HG02981 (cell line): Measurements from ENCODE around the gene HSD3B7.
"Not testable (repeated sequence)": the region's sequence is repeated elsewhere in the genome, so short reads cannot be mapped to it uniquely, and the experiment has no call there.

Experiments used
- ATAC-seq: cut with Tn5 transposase; IDR thresholded peaks from one replicate; pipeline ENCODE4 v1.9.1; 2021; ENCODE audit warnings: mild to moderate bottlenecking, moderate library complexity; ENCODE audit not compliant: unreplicated experiment

The HSD3B7 gene

DNA sequence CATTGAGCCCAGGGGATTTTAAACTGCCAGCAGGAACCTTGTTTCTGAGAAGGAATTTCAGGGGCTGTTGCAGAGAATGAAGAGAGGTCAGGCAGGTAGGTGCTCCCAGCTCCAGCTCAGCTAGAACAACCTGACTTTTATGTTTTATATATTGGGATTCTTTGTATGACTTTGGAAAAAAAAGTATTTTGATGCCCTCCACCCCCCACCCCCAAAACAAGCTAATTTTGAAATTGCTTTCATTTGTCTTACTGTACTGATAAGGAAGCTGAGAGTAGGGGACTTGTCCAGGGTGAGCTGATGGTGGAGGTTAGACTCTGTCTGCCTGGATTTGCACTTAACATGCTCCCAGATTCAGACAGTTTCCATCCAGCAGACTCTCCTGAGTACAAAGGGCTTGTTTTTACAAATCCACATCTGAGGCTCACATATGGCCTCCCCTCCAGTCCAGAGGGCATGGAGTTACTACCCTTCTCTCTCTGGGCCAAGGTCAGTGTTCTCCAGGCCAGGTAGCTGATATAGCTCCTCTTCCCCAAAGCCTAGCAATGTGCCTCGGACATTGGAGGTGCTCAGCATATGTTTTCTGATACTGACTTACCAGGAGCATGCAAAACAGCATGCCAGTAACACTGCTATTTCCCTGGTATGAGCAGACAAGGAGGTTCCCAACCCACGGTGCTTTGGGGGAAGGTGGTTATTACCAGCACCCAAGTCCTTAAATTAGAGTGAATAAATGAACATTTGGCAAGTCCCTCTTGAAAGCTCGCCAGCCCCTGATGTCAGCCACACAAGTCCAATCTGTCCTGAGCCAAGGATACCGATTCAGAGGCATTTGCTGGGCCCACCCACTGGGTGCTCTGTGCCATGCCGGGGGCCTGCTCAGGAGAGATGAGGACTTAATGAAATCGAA is 14.1 kb downstream of the HSD3B7 start:
- ATAC-seq: no peak

DNA sequence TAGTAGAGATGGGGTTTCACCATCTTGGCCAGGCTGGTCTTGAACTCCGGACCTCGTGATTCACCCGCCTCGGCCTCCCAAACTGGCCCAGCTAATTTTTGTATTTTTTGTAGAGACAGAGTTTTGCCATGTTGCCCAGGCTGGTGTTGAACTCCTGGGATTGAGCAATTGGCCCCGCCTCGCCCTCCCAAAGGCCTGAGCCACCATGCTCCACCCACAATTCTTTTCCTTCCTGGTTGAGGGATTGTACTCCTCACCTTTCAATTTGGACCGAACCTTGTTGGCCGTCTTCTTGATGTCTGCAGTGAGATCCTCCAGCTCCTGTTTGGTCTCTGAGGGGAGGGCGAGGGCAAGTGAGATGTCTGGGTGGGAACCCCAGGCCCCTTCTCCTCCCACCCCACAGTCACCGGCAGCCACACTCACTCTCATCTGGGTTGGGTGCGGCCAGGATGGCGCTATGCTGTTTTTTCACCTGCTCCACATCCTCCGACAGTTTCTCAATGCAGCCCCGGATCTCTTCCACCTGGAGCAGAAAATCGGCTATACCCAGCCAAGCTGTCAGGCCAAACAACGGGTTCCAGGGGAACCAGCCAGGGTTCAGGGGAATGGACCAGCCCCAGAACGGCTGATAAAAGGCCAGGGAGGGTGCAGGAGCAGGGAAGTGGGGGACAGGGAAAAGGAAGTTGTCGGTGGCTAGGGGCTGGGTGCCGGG is 15.8 kb downstream of the HSD3B7 start:
- no peak for ATAC-seq

- ATAC-seq: no peak
Observed at GRCh38 chr16:31001507-31002249, 16.7 kb downstream of the HSD3B7 start.

DNA sequence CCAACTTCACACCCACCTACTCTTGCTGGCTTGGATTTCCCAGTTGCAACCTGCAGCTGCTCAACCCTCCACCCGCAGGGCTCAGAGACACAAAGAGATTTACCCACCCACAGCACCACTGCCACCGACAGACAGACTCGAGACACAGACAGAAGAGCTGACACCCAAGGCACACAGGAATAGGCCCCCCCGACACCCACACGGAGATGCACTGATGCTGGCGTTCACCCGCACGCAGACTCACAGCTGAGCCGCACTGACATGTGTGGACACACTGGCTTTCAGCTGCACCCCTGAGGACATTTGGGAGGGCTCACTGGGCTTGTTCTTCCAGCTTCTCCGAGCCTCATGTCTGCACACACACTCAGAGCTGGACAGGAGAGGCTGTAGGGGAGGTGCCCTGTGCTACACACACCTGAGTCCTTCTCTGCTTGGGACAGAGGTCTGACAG is 17.3 kb downstream of the HSD3B7 start:
- no peak for ATAC-seq

- no peak for ATAC-seq
Observed at GRCh38 chr16:31002862-31003341, 17.9 kb downstream of the HSD3B7 start.

- no peak for ATAC-seq
Observed at GRCh38 chr16:31003744-31004143, 18.7 kb downstream of the HSD3B7 start.

DNA sequence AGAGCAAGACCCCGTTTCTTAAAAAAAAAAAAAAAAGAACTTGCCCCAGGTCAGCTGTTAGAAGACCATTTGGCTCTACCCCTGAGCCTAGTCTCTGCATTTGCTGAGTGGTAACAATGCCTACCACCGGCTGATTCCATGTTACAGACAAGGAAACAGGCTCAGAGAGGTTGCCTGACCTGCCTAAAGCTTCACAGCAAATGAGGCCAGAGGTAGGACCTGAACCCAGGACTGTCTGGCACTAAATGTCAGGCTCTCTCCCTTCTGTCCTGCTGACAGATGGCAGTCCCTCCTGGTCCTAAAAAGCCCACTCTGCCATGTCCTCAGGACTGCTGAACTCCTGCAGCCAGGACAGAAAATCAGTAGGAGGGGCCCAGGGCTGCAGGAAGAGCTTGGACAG is 19.7 kb downstream of the HSD3B7 start:
- no peak for ATAC-seq

DNA sequence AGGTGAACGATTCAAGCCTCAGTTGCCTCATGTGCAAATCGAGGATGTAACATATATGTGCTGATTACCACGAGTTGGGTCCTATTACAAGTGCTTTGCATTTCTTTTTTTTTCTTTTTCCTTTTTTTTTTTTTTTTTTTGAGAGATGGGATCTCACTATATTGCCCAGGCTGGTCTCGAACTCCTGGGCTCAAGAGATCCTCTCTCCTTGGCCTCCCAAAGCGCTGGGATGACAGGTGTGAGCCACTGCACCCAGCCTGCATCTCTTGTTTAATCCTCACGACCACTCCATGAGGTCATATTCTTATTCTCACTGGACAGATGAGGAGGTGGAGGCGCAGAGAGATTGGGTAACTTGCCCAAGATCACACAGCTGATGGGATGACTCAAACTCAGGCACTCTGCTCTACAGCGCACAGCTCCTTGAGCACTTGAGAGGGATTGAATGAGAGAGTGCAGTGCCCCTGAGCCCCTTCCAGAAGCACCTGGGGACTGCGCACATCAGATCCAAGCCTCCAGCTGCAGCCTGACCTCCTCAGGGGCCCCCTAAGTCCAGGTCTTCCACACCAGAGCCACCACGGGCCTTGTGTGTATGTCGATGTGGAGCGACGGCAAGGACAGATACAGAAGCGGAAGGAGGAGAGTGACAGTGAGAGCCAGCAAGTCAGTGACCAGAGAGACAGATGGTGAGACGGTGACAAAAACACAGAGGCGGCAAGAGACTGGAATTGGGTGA is 20.5 kb downstream of the HSD3B7 start:
- ATAC-seq: no peak

- no peak for ATAC-seq
Observed at GRCh38 chr16:31006086-31006385, 21.0 kb downstream of the HSD3B7 start.

DNA sequence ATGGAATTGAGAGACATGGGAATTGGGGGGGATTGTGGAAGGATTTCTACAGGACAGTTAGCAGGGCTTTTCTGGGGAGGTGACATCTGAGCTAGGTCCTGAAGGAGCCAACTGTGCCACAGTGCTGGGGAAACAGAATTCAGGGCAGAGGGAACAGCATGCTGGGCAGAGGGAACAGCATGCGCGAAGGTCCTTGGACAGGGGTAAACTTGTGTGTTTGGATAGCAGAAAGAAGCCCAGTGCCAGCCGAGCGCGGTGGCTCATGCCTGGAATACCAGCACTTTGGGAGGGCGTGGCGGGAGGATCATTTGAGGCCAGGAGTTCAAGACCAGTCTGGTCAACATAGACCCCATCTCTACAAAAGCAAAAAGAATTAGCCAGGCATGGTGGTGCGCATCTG is 21.6 kb downstream of the HSD3B7 start:
- ATAC-seq: no peak

GRCh38 chr16:31007684-31008083 is 22.7 kb downstream of the HSD3B7 start:
- no peak for ATAC-seq

- ATAC-seq: no peak
Observed at GRCh38 chr16:31008149-31008548, 23.1 kb downstream of the HSD3B7 start.

DNA sequence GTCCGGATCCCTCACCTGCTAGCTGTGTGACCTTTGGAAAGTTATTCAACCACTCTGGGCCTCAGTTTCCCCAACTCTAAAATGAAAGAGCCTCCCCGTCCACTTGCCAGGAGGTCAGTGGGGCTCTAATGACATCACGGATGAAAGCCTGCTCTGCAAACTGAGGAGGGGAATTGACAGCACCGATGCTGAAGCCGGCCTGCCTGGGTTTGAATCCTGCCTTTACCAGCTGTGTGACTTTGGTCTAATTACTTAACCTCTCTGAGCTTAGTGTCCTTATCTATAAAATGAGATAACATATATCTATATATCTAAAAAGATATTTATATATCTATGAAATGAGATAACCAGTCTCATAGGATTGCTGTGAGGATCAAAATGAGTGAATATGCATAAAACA is 23.5 kb downstream of the HSD3B7 start:
- ATAC-seq: no peak

GRCh38 chr16:31009120-31009519 is 24.1 kb downstream of the HSD3B7 start:
- ATAC-seq: no peak

DNA sequence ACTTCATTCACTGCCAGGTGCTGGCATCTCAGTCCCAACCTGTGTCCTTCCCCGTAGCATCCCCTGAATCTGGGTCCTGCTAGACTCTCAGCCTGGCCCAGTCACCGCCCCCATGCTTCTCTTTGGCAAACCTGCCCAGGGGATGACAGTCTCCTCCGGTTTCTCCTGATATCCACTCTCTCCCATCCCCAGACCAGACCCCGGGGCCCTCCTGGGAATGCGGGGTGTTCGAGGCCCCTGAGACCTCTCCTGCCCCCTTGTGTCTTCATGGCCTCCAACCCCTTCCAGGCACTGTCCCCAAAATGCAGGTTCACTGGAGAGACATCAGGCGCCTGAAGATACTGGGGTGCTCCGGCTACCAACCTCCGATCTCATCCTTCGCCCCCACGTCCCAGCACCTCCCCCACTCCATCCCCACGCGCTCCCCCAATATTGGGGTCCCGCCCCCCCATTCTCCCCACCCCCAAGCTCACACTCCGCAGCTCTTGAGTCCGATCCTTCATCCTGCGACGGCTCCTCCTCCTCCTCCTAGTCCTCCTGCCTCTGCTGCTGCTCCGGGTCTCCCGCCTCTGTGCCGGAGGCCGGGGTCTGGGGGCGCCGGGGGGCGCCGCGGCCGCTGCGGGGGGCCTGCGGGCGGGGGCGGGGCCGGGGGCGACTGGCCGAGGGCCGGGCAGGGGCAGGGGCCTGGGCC is 25.0 kb downstream of the HSD3B7 start:
- no peak for ATAC-seq

DNA sequence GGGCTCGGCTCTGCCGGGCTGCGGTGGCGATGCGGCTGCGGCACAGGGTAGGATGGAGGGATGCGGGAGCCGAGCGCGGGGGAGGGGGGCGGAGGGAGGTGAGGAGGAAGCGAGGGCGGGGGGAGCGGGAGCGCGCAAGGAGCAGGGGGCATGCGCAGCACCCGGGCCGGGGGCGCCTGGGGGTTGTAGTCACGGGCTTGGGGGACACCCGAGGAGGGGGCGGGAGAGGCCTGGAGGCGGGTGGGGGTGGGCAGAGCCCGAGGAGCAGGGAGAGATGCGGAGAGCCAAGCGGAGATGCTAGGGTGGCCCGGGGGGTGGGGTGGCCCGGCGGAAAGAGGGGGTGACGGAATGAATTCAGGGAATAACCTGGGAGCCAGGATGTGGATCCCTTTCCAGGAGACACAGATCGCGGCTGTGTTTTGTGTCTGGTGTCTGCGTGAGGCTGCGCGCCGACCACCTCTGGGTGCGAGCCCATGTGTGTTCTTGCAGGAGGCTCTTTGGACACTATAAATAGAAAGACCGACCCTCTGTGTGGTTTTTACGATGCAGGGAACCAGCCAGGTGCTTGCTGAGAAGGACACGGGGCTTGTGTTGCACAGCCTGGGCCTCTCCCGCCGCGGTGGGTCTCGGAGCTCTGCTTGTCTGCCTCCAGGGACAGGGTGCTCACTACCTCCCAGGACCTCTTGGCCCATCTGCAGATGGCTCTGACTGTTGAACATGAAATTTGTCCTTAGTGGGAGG is 25.7 kb downstream of the HSD3B7 start, which contains the start of gene STX1B:
Gene STX1B, minus strand, starts transcription at position 54 of the 741 bp plus-strand sequence. CDS start 242 bp downstream, outside the sequence.
- no peak for ATAC-seq

GRCh38 chr16:31011815-31012214 is 26.8 kb downstream of the HSD3B7 start:
- not testable (repeated sequence) for ATAC-seq

- ATAC-seq: not testable (repeated sequence)
Observed at GRCh38 chr16:31013292-31013691, 28.3 kb downstream of the HSD3B7 start.

DNA sequence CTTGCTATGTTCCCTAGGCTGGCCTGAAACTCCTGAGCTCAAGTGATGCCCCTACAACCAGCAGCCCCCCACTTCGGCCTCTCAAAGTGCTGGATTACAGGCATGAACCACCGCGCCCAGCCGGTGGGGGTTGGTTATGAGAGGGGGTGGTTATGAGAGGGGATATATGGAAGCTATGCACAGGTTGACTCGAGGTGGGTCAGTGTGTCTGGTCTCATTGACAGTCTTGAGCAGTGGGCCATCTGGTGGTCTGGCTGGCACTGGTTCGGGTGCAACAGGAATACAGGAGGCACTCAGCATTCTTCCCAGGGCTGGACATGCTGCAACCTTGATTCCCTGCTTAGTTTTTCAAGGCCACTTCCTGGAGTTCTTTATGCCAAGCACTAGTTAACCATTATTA is 31.0 kb downstream of the HSD3B7 start:
- ATAC-seq: no peak
